HCT116 (cell line): ENCODE data around the gene ALDH5A1. TPM values are rescaled to one million over a fixed set of nuclear protein-coding genes. Genes with fewer than 3 reads are reported as not detected.

Source experiments
- ATAC-seq: fragments of 200-7000 bp; cut with Tn5 transposase; 2 replicates; pipeline ENCODE4 v1.9.1; 2020; ENCODE audit warnings: mild to moderate bottlenecking, moderate library complexity
- BruUV-seq: library from RNA; stranded (reverse); fragments of 400-500 nt; replicated peaks from 2 replicates; lab custom pipeline; 2021; lab: Mats Ljungman, UMichigan
- CTCF ChIA-PET: fragments of 300-600 bp; sonication (Branson Sonifier 250); formaldehyde crosslinking; loops from one replicate; lab custom pipeline; 2021; ENCODE audit warnings: antibody characterized with exemption; lab: Charles Lee
- POLR2A ChIA-PET: fragments of 300-600, 350-600 bp; sonication (Branson Sonifier 250); formaldehyde crosslinking; loops from one replicate; lab custom pipeline; 2021; ENCODE audit warnings: antibody characterized with exemption; lab: Charles Lee
- RAD21 ChIA-PET, 2 experiments: fragments of 300-600 bp; sonication (Branson Sonifier 250); formaldehyde crosslinking; loops; one replicate each; lab custom pipeline; 2023; ENCODE audit warnings: low total read pairs in 2 of 2; ENCODE audit not compliant: uncharacterized antibody in 2 of 2, unreplicated experiment in 2 of 2, low non-redundant PET in 1 of 2; lab: Charles Lee
- DNase-seq: peaks from one replicate; pipeline ENCODE4 v3.0.0-alpha.2; 2010; ENCODE audit warnings: low read depth, low spot score
- H2AFZ ChIP-seq: fragments of 200-600 bp; shearing (Covaris generic), sonication (generic); 2 replicates; pipeline ENCODE4 v1.6.1; 2017; ENCODE audit warnings: low read depth, mixed run types, mixed read lengths, antibody characterized with exemption, low read length; ENCODE audit not compliant: poor library complexity, severe bottlenecking
- H3K27ac ChIP-seq: 2 replicates; pipeline ENCODE4 v1.5.1; 2012; ENCODE audit warnings: low read depth, low read length
- H3K27me3 ChIP-seq: fragments of 200-600 bp; sonication (generic); 2 replicates; pipeline ENCODE4 v1.6.1; 2016; ENCODE audit warnings: mixed run types, low read length, mixed read lengths; ENCODE audit not compliant: insufficient read depth
- H3K36me3 ChIP-seq, 2 experiments: fragments of 200-500 bp in 1 of 2; fragments of 200-600 bp in 1 of 2; sonication (Bioruptor generic) in 1 of 2; sonication (generic) in 1 of 2; 2 replicates each; pipeline versions ENCODE4 v1.5.1 to v1.6.1; 2014 to 2016; ENCODE audit warnings: low read length in 2 of 2, inconsistent platforms in 1 of 2, mixed read lengths in 1 of 2, mixed run types in 1 of 2; ENCODE audit not compliant: insufficient read depth in 2 of 2, control insufficient read depth in 1 of 2
- H3K4me1 ChIP-seq, 2 experiments: fragments of 200-600 bp in 1 of 2; sonication (generic) in 1 of 2; 2 replicates each; pipeline versions ENCODE4 v1.5.1 to v1.6.1; 2012 to 2017; ENCODE audit warnings: low read length in 2 of 2, inconsistent platforms in 1 of 2, mild to moderate bottlenecking in 1 of 2, mixed read lengths in 1 of 2, mixed run types in 1 of 2, moderate library complexity in 1 of 2; ENCODE audit not compliant: insufficient read depth in 2 of 2, control insufficient read depth in 1 of 2
- H3K4me2 ChIP-seq: fragments of 200-600 bp; sonication (generic); 2 replicates; pipeline ENCODE4 v1.6.1; 2017; ENCODE audit warnings: mixed run types, low read length, mixed read lengths
- H3K4me3 ChIP-seq, 2 experiments: fragments of 200-600 bp in 1 of 2; sonication (generic) in 1 of 2; replicated peaks in 1 of 2; 2 replicates each; pipeline ENCODE4 v1.5.1; 2011 to 2016; ENCODE audit warnings: low read length in 2 of 2, control low read depth in 1 of 2, low read depth in 1 of 2, mild to moderate bottlenecking in 1 of 2, mixed read lengths in 1 of 2, mixed run types in 1 of 2
- H3K79me2 ChIP-seq: fragments of 200-600 bp; sonication (generic); 2 replicates; pipeline ENCODE4 v1.6.1; 2017; ENCODE audit warnings: mild to moderate bottlenecking, mixed run types, low read length, moderate library complexity, mixed read lengths; ENCODE audit not compliant: insufficient read depth
- H3K9ac ChIP-seq: fragments of 200-600 bp; sonication (generic); 2 replicates; pipeline ENCODE4 v1.6.1; 2016; ENCODE audit warnings: low read length, mixed read lengths
- H3K9me2 ChIP-seq: fragments of 200-600 bp; sonication (generic), shearing (Covaris generic); 2 replicates; pipeline ENCODE4 v1.6.1; 2017; ENCODE audit warnings: mixed run types, mild to moderate bottlenecking, moderate library complexity; ENCODE audit not compliant: insufficient read depth
- H3K9me3 ChIP-seq, 2 experiments: fragments of 200-500 bp in 1 of 2; fragments of 200-600 bp in 1 of 2; sonication (Bioruptor generic) in 1 of 2; sonication (generic) in 1 of 2; 2 replicates each; pipeline ENCODE4 v1.6.1; 2014 to 2017; ENCODE audit warnings: low read length in 2 of 2, mixed read lengths in 2 of 2, inconsistent platforms in 1 of 2, low read depth in 1 of 2, mild to moderate bottlenecking in 1 of 2, mixed run types in 1 of 2, moderate library complexity in 1 of 2; ENCODE audit not compliant: control insufficient read depth in 1 of 2, insufficient read depth in 1 of 2
- H4K20me1 ChIP-seq: fragments of 200-600 bp; sonication (generic), shearing (Covaris generic); 2 replicates; pipeline ENCODE4 v1.6.1; 2017; ENCODE audit warnings: mixed run types, mild to moderate bottlenecking, moderate library complexity; ENCODE audit not compliant: insufficient read depth
- ATF3 ChIP-seq: IDR thresholded peaks from 2 replicates; pipeline ENCODE4 v1.6.1; 2012
- CEBPB ChIP-seq: IDR thresholded peaks from 2 replicates; pipeline ENCODE4 v1.6.1; 2012; ENCODE audit warnings: low read depth
- CTCF ChIP-seq, 3 experiments: fragments of 200-600 bp in 1 of 3; sonication (generic) in 1 of 3; IDR thresholded peaks in 2 of 3; conservative IDR thresholded peaks in 1 of 3; 2 replicates each; pipeline ENCODE4 v1.5.1; 2012 to 2017; ENCODE audit warnings: low read depth in 2 of 3, low read length in 2 of 3, antibody characterized with exemption in 1 of 3, borderline replicate concordance in 1 of 3, control low read depth in 1 of 3, mild to moderate bottlenecking in 1 of 3, mixed read lengths in 1 of 3, mixed run types in 1 of 3, moderate library complexity in 1 of 3; ENCODE audit not compliant: insufficient read depth in 1 of 3
- ELF1 ChIP-seq: IDR thresholded peaks from 2 replicates; pipeline ENCODE4 v1.6.1; 2012; ENCODE audit warnings: low read depth, borderline replicate concordance
- EZH2 ChIP-seq: fragments of 200-600 bp; sonication (generic); IDR thresholded peaks from 2 replicates; pipeline ENCODE4 v1.6.1; 2017; ENCODE audit warnings: antibody characterized with exemption, mixed run types
- EZH2phosphoT487 ChIP-seq: fragments of 200-600 bp; IDR thresholded peaks from 2 replicates; pipeline ENCODE4 v1.6.1; 2018; ENCODE audit warnings: antibody characterized with exemption, borderline replicate concordance
- FOSL1 ChIP-seq: IDR thresholded peaks from 2 replicates; pipeline ENCODE4 v1.6.1; 2012; ENCODE audit warnings: low read depth
- JUND ChIP-seq: IDR thresholded peaks from 2 replicates; pipeline ENCODE4 v1.6.1; 2012
- RAD21 ChIP-seq: IDR thresholded peaks from 2 replicates; pipeline ENCODE4 v1.6.1; 2012; ENCODE audit warnings: low read depth, mild to moderate bottlenecking
- REST ChIP-seq: IDR thresholded peaks from 2 replicates; pipeline ENCODE4 v1.6.1; 2012; ENCODE audit warnings: low read depth
- SIN3A ChIP-seq: IDR thresholded peaks from 2 replicates; pipeline ENCODE4 v1.6.1; 2012; ENCODE audit warnings: low read depth
- SP1 ChIP-seq: IDR thresholded peaks from 2 replicates; pipeline ENCODE4 v1.6.1; 2012; ENCODE audit warnings: low read depth
- SRF ChIP-seq: IDR thresholded peaks from 2 replicates; pipeline ENCODE4 v1.6.1; 2012; ENCODE audit warnings: low read depth
- TCF7L2 ChIP-seq: IDR thresholded peaks from 2 replicates; pipeline ENCODE4 v1.7.0; 2011; ENCODE audit warnings: borderline replicate concordance, inconsistent platforms; ENCODE audit not compliant: insufficient read depth, insufficient read length; ENCODE audit errors: extremely low read depth
- YY1 ChIP-seq: IDR thresholded peaks from 2 replicates; pipeline ENCODE4 v1.6.1; 2011; ENCODE audit warnings: low read length, low read depth, moderate library complexity, mild to moderate bottlenecking; ENCODE audit not compliant: insufficient replicate concordance; ENCODE audit errors: extremely low read depth
- ZFX ChIP-seq: fragments of 450-650 bp; IDR thresholded peaks from 2 replicates; pipeline ENCODE4 v1.6.1; 2017
- ZNF274 ChIP-seq: fragments of 200-500 bp; sonication (Bioruptor generic); IDR thresholded peaks from 2 replicates; pipeline ENCODE4 v1.6.1; 2014; ENCODE audit warnings: mild to moderate bottlenecking, low read depth, low read length, inconsistent platforms
- intact Hi-C: fragments of 100-400 bp; cut with micrococcal nuclease; formaldehyde crosslinking; loops from 2 replicates; pipeline ENCODE4 v1.10.0; 2022
- total RNA-seq: library from RNA; stranded (reverse); gene quantifications from one replicate; pipeline ENCODE4 v1.2.1, GENCODE V29; 2021; ENCODE audit not compliant: unreplicated experiment

The ALDH5A1 gene
- total RNA-seq, 1 experiment from 2014 or later, result 10.0 TPM

GRCh38 chr6:24539416-24539815 is 44.6 kb downstream of the ALDH5A1 start:
- no TSS peak for BruUV-seq
- CTCF ChIA-PET, result no interaction called here
- H3K79me2 ChIP-seq, result no peaks in the 10 kb centered on the region
- RAD21 ChIA-PET, result no interaction called here
- no peak overlapping the region for H3K27ac ChIP-seq
- ATAC-seq (no peak), DNase-seq (no peak)
- no peak overlapping the region for H3K4me3 ChIP-seq
- no peaks in the 10 kb centered on the region for H3K9me3 ChIP-seq
- H3K9me2 ChIP-seq, result no peaks in the 10 kb centered on the region
- no peaks in the 10 kb centered on the region for H3K36me3 ChIP-seq
- no peaks in the 10 kb centered on the region for H3K4me1 ChIP-seq
- H4K20me1 ChIP-seq, result no peaks in the 10 kb centered on the region
- H2AFZ ChIP-seq, result no peak overlapping the region
- H3K4me2 ChIP-seq, result no peak overlapping the region
- POLR2A ChIA-PET, result no interaction called here
- TF ChIP-seq FOSL1 (no peak), EZH2 (no peak), SIN3A (no peak), REST (no peak), TCF7L2 (no peak)
- no peaks in the 10 kb centered on the region for H3K27me3 ChIP-seq
- no peak overlapping the region for H3K9ac ChIP-seq
- intact Hi-C loops, result no loop called here

GRCh38 chr6:24540197-24540596 is 45.4 kb downstream of the ALDH5A1 start:
- POLR2A ChIA-PET, result no interaction called here

More at GRCh38 chr6:24540197-24540596, 45.4 kb downstream of the ALDH5A1 start:
- TF ChIP-seq JUND (no peak), CEBPB (no peak), YY1 (no peak), CTCF (IDR thresholded peaks at IDR 0.05 in 2 of 3, conservative IDR thresholded peaks at IDR 0.05 in 1 of 3; ENCODE audit: borderline replicate concordance in 1 of 3, insufficient read depth in 1 of 3, low read depth in 2 of 3, low read length in 2 of 3) (no peak), ZNF274 (no peak), TCF7L2 (no peak), RAD21 (no peak), ELF1 (no peak), SRF (no peak), SP1 (no peak), EZH2 (no peak), EZH2phosphoT487 (no peak), ATF3 (no peak), ZFX (no peak)
- DNase-seq (no peak), ATAC-seq (no peak)
- Histone ChIP-seq H4K20me1 (no peaks in the 10 kb centered on the region), H3K27me3 (no peaks in the 10 kb centered on the region), H3K4me1 (no peaks in the 10 kb centered on the region), H3K9me3 (no peaks in the 10 kb centered on the region), H3K79me2 (no peaks in the 10 kb centered on the region), H3K9me2 (no peaks in the 10 kb centered on the region), H3K27ac (no peak overlapping the region), H2AFZ (no peak overlapping the region), H3K9ac (no peak overlapping the region), H3K4me2 (no peak overlapping the region), H3K36me3 (no peaks in the 10 kb centered on the region), H3K4me3 (no peak overlapping the region)
- intact Hi-C loops, result no loop called here
- CTCF ChIA-PET, result no interaction called here
- no TSS peak for BruUV-seq
- RAD21 ChIA-PET, result no interaction called here
